Hepatocyte (in vitro differentiated cells): ENCODE data around the gene S1PR5.

Experiments
- CTCF ChIP-seq: fragments of 200-600 bp; sonication (generic); IDR thresholded peaks from 2 replicates; pipeline ENCODE4 v1.5.1; 2016; ENCODE audit warnings: antibody characterized with exemption, mild to moderate bottlenecking; ENCODE audit not compliant: poor library complexity
- EZH2 ChIP-seq: fragments of 200-600 bp; sonication (generic); IDR thresholded peaks from 2 replicates; pipeline ENCODE4 v1.6.1; 2016; ENCODE audit warnings: antibody characterized with exemption, mild to moderate bottlenecking, borderline replicate concordance
- EZH2phosphoT487 ChIP-seq: fragments of 200-600 bp; sonication (generic); IDR thresholded peaks from one replicate; pipeline ENCODE4 v1.6.1; 2018; ENCODE audit warnings: antibody characterized with exemption, mild to moderate bottlenecking, low read depth, moderate library complexity; ENCODE audit not compliant: unreplicated experiment, severe bottlenecking

GRCh38 chr19:10566408-10566657 lies 49.1 kb upstream of the S1PR5 start:
- no peak for TF ChIP-seq CTCF
- no peak for TF ChIP-seq EZH2
- TF ChIP-seq EZH2phosphoT487, result no peak
